ENCODE results near the gene PMM2. TPM values are rescaled to one million over a fixed set of nuclear protein-coding genes. Genes with fewer than 3 reads are reported as not detected.

PMM2 gene
- total RNA-seq, 2 donors from 2014 or later, result 24.2 to 46.2 TPM

DNA sequence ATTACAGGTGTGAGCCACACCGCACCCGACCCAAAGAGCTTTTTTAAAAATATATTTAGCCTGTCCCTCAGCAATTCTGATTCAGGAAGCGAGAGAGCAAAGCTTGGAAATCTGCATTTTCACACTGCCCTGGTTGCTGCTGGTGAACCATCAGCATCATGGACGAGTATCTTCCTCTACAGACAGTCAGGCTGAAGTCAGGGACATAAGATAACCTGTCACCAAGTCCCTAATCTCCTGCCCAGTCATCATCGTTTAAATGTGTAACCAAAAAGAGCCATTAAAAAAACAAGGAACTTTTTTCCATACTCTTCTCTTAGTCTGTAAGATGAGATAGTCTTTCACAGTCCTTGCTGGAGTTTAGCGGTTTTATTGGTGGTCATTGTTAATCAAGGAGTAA is 6.7 kb downstream of the PMM2 start:
- ATAC-seq, result no peak

DNA sequence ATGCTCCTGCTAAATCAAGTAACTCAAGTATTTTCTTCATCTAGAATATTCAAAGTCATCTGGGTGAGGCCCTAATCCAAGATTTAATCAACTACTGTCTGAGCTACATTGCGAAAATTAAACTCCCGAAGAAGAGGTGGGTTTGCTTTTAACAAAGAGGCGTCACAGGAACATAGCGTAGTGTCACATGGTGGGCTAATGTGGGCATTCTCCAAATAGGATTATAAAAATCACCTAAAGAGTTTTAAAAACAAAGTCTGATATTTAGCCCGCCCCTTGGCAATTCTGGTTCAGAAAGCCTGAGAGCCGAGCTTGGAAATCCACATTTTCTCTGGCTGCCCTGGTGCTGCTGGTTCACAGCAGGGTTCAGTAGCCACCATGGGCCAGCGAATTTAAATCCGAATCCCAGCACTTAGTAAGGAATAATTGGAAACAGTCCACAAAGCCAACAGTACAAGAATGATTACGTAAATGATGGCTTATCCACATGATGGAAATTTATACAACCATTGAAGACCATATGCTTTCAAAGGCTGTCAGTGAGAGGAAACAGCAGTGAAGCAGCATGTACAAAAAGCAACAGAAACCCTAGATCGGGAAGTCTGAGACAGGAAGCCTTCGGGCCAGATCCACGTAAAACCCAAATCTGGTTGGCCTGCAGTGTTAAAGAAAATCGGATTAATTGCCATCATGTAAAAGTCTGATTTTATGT is 8.8 kb downstream of the PMM2 start:
- DNase-seq (ENCODE audit: low spot score in 2 of 2) (no peak), ATAC-seq (no peak)
- Mint-ChIP-seq H3K27ac (peak overlapping the region in 1 of 2 donors; percentile 79), H3K9me3 (no peaks in the 10 kb centered on the region), H3K36me3 (peaks cover 25 to 46% of the 10 kb centered on the region in 2 donors)

More for the DNA sequence above, 6.7 kb downstream of the PMM2 start:
- Mint-ChIP-seq H3K27ac (no peak overlapping the region), H3K9me3 (no peaks in the 10 kb centered on the region), H3K36me3 (peaks cover 25 to 49% of the 10 kb centered on the region in 2 donors)
- DNase-seq (ENCODE audit: low spot score in 2 of 2), result no peak

DNA sequence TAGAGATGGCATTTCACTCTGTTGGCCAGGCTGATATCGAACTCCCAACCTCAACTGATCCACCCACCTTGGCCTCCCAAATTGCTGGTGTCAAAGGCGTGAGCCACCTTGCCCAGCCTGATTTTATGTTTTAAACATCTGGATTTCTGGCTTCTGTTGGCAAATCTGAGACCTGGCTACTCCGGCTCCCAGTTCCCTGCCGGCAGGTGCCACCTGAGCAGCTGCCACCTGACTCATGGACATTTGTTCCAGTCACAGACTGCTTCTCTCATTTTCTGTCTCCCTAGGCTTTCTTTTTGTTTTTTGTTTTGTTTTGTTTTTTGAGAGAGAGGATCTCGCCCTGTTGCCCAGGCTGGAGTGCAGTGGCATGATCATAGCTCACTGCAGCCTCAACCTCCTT is 9.6 kb downstream of the PMM2 start:
- DNase-seq (ENCODE audit: low spot score in 2 of 2) (no peak), ATAC-seq (no peak)
- Mint-ChIP-seq H3K9me3 (no peaks in the 10 kb centered on the region), H3K36me3 (peaks cover 22 to 38% of the 10 kb centered on the region in 2 donors), H3K27ac (no peak overlapping the region)

DNA sequence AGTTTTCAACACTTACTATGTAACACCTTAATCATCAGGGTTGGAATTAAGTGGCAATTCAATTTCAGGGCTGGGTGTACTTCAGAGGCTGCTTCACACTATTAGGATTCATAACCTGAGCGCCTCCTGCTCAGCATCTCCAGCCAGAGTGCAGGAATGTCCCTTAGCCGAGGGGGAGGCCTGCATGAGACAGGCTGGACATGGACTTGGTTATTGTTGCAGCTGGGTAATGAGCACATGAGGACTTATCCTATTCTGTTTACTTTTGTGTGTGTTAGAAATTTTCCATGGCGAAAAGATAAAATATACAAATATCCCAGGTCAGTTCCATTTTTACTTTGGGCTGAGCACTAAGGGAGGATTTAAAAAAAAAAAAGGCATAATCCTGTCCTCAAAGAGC is 10.4 kb downstream of the PMM2 start:
- Mint-ChIP-seq H3K36me3 (peaks cover 17 to 33% of the 10 kb centered on the region in 2 donors), H3K27ac (no peak overlapping the region)

DNA sequence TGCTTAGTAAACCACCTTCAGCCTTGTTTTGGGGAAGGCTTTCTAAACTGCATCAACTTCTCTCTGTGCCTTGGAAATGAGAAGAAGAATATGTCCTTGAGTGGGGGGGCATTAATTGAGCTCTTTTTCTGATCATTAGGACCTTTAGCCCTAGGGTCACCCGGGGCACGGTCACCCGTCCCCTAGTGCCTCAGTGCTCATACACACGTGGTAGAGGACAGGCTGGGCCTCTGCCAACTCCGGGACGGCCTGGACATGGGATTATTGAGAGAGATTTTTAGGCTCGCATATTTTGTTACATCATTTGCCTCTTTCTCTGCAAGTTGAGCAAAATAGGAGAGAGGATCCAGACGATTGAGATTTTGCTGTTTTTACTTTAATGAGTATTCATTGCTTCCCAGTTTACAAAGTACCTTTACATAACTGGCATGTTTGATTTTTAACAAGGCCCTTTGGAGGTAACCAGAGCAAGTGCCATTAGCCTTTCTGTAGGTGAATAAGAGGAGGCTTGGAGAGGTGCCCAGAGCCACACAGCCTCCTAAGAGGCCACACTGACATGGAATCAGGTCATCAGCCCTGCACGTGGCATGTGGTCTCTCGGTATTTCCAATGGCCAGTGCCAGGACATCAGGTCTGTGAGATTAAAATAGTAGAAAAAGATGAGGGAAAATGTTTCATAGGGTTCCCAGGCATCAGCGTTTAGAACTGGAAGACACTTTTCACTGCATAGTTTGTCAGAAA is 11.1 kb downstream of the PMM2 start:
- H3K27ac Mint-ChIP-seq, result no peak overlapping the region
- peaks cover 13 to 34% of the 10 kb centered on the region in 2 donors for H3K36me3 Mint-ChIP-seq
- H3K9me3 Mint-ChIP-seq, result no peaks in the 10 kb centered on the region
- ATAC-seq (no peak), DNase-seq (ENCODE audit: low spot score in 2 of 2) (no peak)

More for the DNA sequence above, 10.4 kb downstream of the PMM2 start:
- DNase-seq (ENCODE audit: low spot score in 2 of 2) (no peak), ATAC-seq (no peak)
- H3K9me3 Mint-ChIP-seq, result no peaks in the 10 kb centered on the region

DNA sequence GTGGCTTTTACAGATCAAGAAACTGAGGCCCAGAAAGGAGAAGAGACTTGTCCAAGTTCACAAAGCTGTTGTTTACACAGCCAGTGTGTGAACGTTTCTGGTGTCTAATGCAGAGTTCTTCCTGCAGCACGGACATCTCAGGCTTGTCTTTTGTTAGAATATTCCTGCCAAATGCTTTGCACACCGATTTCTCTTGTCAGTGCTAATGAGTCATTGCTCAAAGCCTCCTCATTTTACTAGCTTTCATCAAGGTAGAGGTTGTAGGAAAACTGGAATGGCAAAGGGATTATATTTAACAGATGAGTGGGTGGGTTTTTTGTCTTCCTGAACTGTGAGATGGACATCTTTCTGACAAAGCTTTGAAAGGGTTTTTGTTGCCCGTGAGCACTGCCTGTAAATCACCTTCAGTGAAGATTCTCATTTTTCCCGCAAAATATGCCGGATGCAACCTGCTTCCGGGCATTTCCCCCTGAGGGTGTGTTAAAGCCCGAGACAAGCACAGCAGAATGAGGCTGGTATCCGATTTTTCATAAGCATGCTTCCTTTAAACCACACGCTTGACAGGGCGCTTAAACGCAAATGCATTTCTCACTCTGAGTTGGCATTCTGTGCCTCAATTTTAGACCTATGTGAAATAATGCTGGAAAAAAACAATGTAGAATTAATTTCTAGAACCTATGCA is 14.7 kb downstream of the PMM2 start:
- DNase-seq (ENCODE audit: low spot score in 2 of 2) (no peak), ATAC-seq (no peak)
- H3K36me3 Mint-ChIP-seq, result peaks cover 16 to 41% of the 10 kb centered on the region in 2 donors
- no peak overlapping the region for H3K27ac Mint-ChIP-seq
- H3K9me3 Mint-ChIP-seq, result no peaks in the 10 kb centered on the region

DNA sequence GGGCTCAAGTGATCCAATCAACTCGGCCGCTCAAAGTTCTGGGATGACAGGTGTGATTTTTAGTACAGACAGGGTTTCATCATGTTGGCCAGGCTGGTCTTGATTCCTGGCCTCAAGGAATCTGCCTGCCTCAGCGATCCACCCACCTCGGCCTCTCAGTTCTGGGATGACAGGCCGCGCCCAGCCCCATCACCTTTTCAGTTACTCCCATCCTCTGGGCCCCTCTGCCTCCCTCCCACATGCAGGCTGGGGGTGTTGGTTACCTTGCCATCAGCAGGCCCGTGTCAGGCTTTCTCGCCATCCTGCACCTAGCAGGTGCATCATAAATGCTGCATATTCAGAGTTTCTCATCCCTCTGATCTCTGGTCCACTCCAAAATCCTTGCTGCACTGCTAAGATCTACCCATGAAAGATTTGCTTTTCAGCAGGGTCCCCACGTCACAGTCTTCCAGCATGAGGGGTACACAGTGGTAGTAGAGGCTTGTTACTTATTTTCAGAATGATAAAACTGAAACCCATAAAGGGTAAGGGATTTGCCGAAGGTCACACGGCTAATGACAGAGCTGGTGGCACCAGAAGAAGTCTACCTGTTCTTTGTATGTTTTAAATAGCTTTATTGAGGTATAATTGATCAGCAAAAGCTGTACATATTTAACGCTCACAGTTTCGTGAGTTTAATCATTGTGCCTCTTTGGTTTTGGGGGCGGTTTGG is 16.6 kb downstream of the PMM2 start:
- Mint-ChIP-seq H3K9me3 (no peaks in the 10 kb centered on the region), H3K36me3 (peaks cover 20 to 37% of the 10 kb centered on the region in 2 donors), H3K27ac (peak overlapping the region; percentile 25 to 85)
- DNase-seq (ENCODE audit: low spot score in 2 of 2) (no peak), ATAC-seq (peak in 1 of 2 donors; percentile 18)

DNA sequence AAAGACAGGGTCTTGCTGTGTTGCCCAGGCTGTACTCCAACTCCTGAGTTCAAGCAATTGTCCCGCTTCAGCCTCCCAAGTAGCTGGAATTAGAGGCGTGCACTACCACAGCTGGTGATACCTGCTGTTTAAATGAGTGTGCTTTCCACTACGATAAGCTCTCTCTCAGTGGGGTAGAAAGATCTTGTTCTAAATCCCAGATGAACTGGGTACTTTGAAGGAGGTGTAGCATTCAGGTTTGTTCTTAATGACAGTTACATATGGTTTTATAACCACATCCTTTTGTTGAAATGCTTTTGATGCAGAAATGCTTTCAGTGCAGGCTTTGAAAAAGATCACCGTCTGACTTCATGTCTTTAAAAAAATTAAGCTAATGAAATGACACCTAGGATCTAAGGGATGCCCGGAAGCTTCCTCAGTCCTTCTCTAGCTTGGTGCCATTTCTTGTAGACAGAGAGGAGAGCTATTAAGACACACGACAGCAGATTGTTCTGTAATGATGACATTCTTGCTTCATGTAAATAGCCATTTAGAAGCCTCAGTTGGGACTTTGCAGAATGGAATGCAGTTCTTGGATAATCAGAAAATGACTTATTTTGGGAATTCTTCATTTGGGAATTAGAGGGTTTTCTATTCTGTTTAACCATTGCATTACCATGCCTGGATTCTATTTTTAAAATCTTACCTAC is 19.5 kb downstream of the PMM2 start:
- Mint-ChIP-seq H3K9me3 (no peaks in the 10 kb centered on the region), H3K36me3 (peaks cover 27 to 37% of the 10 kb centered on the region in 2 donors), H3K27ac (peak overlapping the region in 1 of 2 donors; percentile 90)
- peak; percentile 56 to 75 for ATAC-seq
- DNase-seq (ENCODE audit: low spot score in 2 of 2), result no peak

DNA sequence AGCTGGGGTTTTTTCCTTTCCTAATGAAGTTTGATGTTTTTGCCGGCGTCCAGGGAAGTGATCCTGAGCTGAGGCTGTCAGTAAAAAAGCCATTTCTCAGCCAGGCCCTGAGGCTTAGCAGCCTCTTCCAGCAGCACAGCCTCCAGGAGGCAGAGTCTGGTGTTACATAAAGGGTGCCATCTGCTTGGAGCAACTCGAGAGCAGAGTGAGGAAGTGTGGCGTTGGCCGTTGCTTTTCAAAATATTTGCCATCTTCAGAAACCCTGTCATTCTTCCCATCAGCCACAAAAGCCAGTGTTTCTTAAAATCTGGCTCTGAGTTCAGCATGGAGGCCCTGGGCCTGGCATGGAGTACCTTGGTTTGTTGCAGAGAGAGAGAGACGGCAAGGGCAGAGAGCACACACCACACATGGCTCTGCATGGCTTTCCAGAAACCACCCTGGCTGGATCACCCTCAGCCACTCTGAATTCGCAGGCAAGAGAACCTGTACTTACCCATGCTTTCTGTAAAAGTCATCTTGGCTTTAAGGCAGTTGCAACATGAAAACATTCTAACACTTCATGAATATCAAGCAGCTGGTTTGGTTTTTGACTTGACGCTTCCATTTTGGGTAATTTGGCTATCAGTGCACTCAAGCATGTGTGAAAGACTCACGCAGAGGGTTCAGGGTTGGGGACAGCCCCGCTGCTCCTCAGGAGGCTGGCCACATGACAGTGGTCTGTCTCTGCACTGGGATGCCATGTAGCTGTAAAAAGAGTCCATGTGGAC is 21.0 kb downstream of the PMM2 start:
- H3K9me3 Mint-ChIP-seq, result no peaks in the 10 kb centered on the region
- peak in 1 of 2 donors; percentile 44 for ATAC-seq
- DNase-seq (ENCODE audit: low spot score in 2 of 2), result no peak
- peak overlapping the region in 1 of 2 donors; percentile 90 for H3K27ac Mint-ChIP-seq
- H3K36me3 Mint-ChIP-seq, result peaks cover 27 to 29% of the 10 kb centered on the region in 2 donors

DNA sequence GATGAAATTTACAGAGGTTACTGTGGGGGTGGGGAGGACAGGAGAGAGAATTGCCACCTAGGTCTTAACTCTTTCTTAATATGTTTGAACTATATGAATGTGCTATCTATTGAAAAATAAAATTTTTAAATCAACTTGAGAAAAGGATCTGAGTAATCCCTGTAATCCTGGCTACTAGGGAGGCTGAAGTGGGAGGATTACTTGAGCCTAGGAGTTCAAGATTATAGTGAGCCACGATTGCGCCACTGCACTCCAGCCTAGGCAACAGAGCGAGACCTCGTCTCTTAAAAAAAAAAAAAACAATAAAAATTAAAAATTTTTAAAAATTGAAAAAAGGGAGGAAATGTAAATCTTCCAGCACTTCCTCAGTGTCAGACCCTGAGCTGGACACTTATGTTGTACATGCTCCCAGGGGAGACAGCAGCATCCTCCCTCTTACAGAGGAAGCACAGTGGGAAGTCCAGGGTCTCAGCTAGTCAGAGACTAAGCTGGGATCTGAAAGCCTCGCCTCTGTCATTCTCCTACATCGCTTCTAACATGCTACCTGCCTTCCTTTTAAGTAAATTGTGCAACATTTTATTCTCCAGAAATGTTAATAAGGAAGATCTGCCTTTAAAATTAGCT is 21.9 kb downstream of the PMM2 start:
- DNase-seq (ENCODE audit: low spot score in 2 of 2) (no peak), ATAC-seq (no peak)
- H3K9me3 Mint-ChIP-seq, result no peaks in the 10 kb centered on the region
- H3K27ac Mint-ChIP-seq, result peak overlapping the region in 1 of 2 donors; percentile 90
- H3K36me3 Mint-ChIP-seq, result peaks cover 25 to 27% of the 10 kb centered on the region in 2 donors

DNA sequence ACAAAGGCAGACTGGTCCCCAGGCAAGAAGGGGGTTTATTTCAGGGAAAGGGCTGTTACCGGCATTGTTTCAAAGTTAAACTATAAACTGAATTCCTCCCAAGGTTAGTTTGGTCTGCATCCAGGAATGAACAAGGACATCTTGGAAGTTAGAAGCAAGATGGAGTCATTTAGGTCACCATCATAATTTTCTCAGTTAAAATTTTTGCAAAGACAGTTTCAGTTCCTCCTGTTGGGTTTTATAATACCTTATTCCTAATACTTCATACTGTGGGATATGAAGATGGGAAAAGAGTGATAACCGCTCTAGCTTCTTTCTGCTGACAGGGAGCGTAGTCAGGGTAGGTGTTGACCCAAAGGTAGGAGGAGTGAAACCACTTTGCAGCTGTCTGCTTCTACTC is 24.8 kb downstream of the PMM2 start:
- Mint-ChIP-seq H3K36me3 (peaks cover 6 to 16% of the 10 kb centered on the region in 2 donors), H3K9me3 (no peaks in the 10 kb centered on the region), H3K27ac (peak overlapping the region; percentile 68 to 73)
- no peak for DNase-seq (ENCODE audit: low spot score in 2 of 2)
- ATAC-seq, result no peak

DNA sequence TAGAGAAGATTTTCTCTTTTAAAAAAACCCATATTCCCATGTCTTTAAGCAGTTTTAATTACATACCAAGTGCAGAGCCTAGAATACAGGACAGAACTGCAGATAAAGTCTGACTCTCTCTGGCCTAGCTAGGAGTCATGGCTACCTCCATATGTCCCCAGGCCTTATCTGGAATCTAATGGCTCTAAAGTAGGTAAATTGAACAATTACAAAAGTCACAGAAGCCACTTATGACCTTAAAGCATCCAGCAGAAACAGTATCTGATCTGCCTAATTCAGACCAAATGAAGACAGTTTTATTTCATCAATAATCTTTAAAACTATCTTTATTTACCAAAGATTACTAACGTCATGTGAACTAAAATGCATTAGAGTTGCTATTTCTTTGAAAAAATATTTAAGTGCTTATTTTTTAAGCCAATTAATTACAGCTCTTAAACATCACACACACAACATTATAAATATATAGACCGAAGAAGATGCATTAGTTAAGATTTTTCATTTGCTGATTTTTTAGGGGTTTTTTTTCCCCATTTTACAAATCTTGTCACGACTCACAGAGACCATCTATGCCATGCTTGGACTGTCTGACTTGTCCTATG is 28.7 kb downstream of the PMM2 start:
- Mint-ChIP-seq H3K27ac (no peak overlapping the region), H3K9me3 (no peaks in the 10 kb centered on the region), H3K36me3 (peaks cover 7 to 9% of the 10 kb centered on the region in 2 donors)
- no peak for ATAC-seq
- no peak for DNase-seq (ENCODE audit: low spot score in 2 of 2)

DNA sequence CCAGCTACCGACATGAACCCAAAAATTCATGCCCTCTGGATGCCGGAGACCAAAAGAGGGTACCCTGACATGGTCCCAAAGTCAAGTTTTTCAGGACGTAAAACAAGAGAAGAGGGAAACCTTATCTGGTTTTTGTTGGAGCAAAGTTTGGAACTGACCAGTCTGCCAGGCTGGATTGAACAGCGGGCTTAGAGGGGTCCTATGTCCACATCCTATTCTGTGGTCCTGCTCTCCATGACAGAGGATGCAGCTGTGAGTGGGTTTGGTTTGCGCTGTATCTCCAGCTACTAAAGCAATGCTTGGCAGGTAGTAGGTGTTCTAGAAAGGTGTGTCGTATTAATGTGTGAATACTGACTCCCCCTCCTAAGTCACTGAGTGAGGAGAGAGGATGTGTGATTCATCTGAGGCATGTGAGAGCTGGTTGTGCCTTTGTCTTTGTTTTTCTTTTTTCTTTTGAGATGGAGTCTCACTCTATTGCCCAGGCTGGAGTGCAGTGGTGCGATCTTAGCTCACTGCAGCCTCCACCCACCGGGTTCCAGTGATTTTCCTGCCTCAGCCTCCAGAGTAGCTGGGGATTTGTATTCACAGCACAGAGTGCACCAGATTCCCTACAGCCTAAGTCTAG is 31.0 kb downstream of the PMM2 start:
- DNase-seq (ENCODE audit: low spot score in 2 of 2) (no peak), ATAC-seq (peak in 1 of 2 donors; percentile 20)
- Mint-ChIP-seq H3K36me3 (peaks cover 9 to 13% of the 10 kb centered on the region in 2 donors), H3K27ac (peak overlapping the region; percentile 17 to 36), H3K9me3 (no peaks in the 10 kb centered on the region)

DNA sequence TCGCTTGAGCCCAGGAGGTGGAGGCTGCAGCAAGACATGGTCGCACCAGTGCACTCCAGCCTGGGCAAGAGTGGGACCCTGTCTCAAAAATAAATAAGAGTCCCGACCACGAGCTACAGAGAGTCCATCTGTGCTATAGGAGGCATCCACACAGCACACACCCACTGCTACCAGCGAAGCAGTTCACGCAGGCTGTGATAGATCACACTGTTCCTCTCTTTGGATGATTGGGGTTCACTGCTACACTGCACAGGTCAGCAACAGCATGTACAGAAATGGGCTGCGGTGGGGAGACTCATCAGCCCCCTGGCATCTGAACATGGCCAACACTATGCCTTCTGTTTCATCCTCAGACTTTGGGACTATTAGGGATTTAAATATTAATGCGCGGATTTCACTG is 33.8 kb downstream of the PMM2 start:
- H3K27ac Mint-ChIP-seq, result no peak overlapping the region
- DNase-seq (ENCODE audit: low spot score in 2 of 2), result no peak
- peaks cover 9 to 13% of the 10 kb centered on the region in 2 donors for H3K36me3 Mint-ChIP-seq
- no peak for ATAC-seq
- no peaks in the 10 kb centered on the region for H3K9me3 Mint-ChIP-seq
